BLaER1 (cell line): ENCODE results near the gene HIVEP3.
A peak's percentile ranks its signal among the peaks of the same experiment; 100 is the strongest.

Experiments used
- H3K27ac ChIP-seq: shearing (Covaris generic); formaldehyde crosslinking; 2 replicates; pipeline ENCODE4 v1.8.1; 2022
- H3K27me3 ChIP-seq: shearing (Covaris generic); formaldehyde crosslinking; 2 replicates; pipeline ENCODE4 v1.8.1; 2022
- H3K36me3 ChIP-seq: shearing (Covaris generic); formaldehyde crosslinking; 2 replicates; pipeline ENCODE4 v1.8.1; 2022
- H3K4me1 ChIP-seq: shearing (Covaris generic); formaldehyde crosslinking; 2 replicates; pipeline ENCODE4 v1.8.1; 2022
- H3K4me2 ChIP-seq: shearing (Covaris generic); formaldehyde crosslinking; 2 replicates; pipeline ENCODE4 v1.8.1; 2022
- H3K4me3 ChIP-seq: shearing (Covaris generic); formaldehyde crosslinking; 2 replicates; pipeline ENCODE4 v1.8.1; 2022
- H3K9ac ChIP-seq: shearing (Covaris generic); formaldehyde crosslinking; 2 replicates; pipeline ENCODE4 v1.8.1; 2022
- H3K9me3 ChIP-seq: shearing (Covaris generic); formaldehyde crosslinking; 2 replicates; pipeline ENCODE4 v1.8.1; 2022
- H4K20me1 ChIP-seq: shearing (Covaris generic); formaldehyde crosslinking; 2 replicates; pipeline ENCODE4 v1.8.1; 2022
- Cebpa-rat ChIP-seq: shearing (Covaris generic); IDR thresholded peaks from 2 replicates; pipeline ENCODE4 v1.8.1; 2022

The HIVEP3 gene

DNA sequence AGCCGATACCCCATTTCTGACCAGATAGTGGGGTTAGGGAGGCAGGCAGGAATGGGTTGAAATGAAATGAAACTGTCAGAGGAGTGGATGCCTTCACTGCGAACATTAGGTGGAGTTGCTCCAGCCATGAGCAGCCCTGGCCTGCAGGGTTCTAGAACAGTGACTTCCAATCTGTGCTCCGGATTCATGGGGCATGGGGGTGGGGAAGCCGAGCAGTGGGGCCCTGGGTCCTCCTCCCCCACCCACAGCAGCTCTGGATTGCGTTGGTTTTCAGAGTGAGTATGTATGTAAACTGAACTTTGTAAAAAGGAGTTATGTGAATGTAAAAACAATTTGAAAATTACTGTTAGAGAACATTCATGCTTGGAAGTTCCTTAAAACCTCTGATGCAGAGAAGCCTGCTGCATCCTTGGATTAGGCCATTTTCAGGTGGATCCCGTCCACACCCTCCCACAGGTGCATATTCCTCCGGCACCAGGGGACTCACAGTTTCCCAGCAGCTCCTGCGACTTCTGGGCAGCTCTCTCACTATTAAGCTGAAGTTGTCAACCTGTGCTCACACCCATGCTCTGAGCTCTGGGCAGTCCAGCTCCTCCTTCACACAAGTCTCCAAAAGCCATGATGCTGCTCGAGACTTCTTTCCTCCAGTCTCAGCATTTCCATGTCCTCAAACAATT, 379.8 kb downstream of the HIVEP3 start:
- Histone ChIP-seq H3K27ac (peak overlapping the region; percentile 81; the same call in 1 of the 2 replicates), H3K36me3 (no peaks in the 10 kb centered on the region), H3K9me3 (no peaks in the 10 kb centered on the region), H4K20me1 (no peaks in the 10 kb centered on the region), H3K4me1 (peaks cover 88% of the 10 kb centered on the region), H3K4me3 (no peak overlapping the region), H3K4me2 (peak overlapping the region; percentile 94), H3K9ac (0 out of 2 replicates have a peak overlapping the region, but pooled peaks have one; percentile 67), H3K27me3 (no peaks in the 10 kb centered on the region)
- no peak for TF ChIP-seq Cebpa-rat

DNA sequence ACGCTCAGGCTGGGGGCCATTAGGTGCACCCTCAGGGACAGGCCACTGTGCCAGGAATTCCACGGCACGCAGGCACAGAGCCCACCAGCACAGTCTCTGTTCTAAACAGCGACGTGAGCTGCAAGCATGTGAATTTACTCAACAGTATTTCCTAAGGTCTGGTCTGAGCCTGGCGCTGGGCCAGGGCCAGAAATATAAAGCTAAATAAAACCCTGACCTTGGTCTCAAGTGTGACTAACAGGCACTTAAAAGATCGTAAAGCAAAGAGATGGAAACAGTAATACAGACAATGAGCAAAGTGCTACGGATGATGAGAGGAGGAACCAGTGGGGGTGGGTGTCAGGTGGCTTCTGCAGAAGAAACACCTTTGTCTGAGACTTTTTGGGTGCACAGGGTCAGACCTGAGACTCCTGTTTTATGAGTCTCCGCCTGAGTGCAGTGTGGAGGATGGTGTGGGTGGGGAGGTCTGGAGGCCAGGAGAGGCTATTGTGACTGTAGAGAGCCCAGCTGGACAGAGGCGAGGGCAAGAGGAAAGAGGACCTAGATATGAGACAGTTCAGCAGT, 380.9 kb downstream of the HIVEP3 start:
- Histone ChIP-seq H3K27me3 (no peaks in the 10 kb centered on the region), H3K9ac (peak overlapping the region; percentile 67), H3K4me1 (peaks cover 81% of the 10 kb centered on the region), H4K20me1 (no peaks in the 10 kb centered on the region), H3K27ac (peak overlapping the region; percentile 81), H3K4me3 (peak overlapping the region; percentile 54), H3K4me2 (peak overlapping the region; percentile 94), H3K9me3 (no peaks in the 10 kb centered on the region), H3K36me3 (no peaks in the 10 kb centered on the region)
- TF ChIP-seq Cebpa-rat: no peak

DNA sequence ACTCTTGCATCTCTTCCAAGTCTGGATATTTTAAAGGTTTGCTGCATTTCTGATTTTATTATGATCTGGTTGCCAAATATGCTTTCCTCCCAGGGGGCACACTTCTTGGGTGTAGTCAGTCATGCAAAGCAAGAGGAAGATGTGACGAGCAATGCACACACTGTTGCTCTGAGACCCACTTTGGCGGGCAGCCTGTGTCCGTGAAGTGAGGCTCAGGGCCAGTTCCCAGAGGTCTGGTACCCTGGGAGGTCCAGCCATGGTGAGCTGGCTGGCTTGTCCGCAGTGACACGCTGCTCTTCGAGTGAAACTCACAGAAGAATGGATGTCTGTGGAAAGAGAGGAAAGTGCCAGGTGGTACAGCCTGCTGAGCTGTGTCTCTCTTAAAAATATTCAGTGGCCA, 381.5 kb downstream of the HIVEP3 start:
- H3K36me3 ChIP-seq: no peaks in the 10 kb centered on the region
- H3K4me2 ChIP-seq: peak overlapping the region; percentile 94
- no peaks in the 10 kb centered on the region for H4K20me1 ChIP-seq
- H3K27me3 ChIP-seq: no peaks in the 10 kb centered on the region
- no peaks in the 10 kb centered on the region for H3K9me3 ChIP-seq
- peak overlapping the region; percentile 54 for H3K4me3 ChIP-seq
- peak overlapping the region; percentile 81 for H3K27ac ChIP-seq
- TF ChIP-seq Cebpa-rat: no peak
- peak overlapping the region; percentile 67 for H3K9ac ChIP-seq
- H3K4me1 ChIP-seq: peaks cover 81% of the 10 kb centered on the region

DNA sequence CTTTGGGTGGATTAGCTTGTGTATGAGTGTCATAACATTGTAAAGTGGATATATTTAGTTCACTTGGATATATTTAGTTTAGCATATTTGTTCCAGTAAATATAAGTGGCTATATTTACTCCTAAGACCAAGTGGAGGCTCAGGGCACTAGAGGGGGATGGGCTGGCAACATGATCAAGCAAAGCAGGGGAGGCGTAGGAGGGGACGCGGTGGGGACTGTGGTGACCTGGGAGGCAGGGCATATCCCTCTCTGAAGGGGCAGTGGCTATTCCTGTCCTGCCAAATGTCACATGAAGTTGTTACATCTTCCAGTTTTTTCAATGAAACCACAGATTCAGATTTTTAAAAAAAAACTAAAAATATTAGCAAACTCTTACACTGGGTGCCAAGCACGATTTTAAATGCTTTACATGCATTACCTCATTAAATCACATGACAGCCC, 382.3 kb downstream of the HIVEP3 start:
- H3K36me3 ChIP-seq: no peaks in the 10 kb centered on the region
- no peaks in the 10 kb centered on the region for H4K20me1 ChIP-seq
- TF ChIP-seq Cebpa-rat: no peak
- peaks cover 76% of the 10 kb centered on the region for H3K4me1 ChIP-seq
- H3K9me3 ChIP-seq: no peaks in the 10 kb centered on the region
- peak overlapping the region; percentile 81 for H3K27ac ChIP-seq
- no peaks in the 10 kb centered on the region for H3K27me3 ChIP-seq
- H3K9ac ChIP-seq: peak overlapping the region; percentile 67; the same call in 1 of the 2 replicates
- peak overlapping the region; percentile 54; the same call in 1 of the 2 replicates for H3K4me3 ChIP-seq
- H3K4me2 ChIP-seq: peak overlapping the region; percentile 94

DNA sequence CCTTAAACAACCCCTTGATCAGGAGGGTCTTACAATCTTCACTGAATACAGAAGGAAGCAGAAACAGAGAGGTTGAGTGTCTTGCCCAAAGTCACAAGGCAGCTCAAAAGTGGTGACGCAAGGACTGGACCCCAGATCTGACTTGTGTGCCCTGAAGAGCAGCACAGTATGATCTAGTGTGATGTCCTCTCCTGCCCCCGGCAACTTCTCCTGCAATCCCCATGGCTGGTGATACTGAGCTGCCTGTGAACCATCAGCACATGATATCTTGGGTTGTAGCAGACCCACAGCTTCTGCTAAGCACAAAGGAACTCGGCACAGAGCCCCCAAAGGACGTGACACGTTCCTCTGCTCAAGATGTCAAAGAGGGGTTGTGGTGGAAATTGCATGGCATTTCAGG, 383.0 kb downstream of the HIVEP3 start:
- no peaks in the 10 kb centered on the region for H3K36me3 ChIP-seq
- H4K20me1 ChIP-seq: no peaks in the 10 kb centered on the region
- no peak overlapping the region for H3K9ac ChIP-seq
- peaks cover 69% of the 10 kb centered on the region for H3K4me1 ChIP-seq
- H3K4me3 ChIP-seq: no peak overlapping the region
- no peak for TF ChIP-seq Cebpa-rat
- peak overlapping the region; percentile 81 for H3K27ac ChIP-seq
- H3K27me3 ChIP-seq: no peaks in the 10 kb centered on the region
- H3K9me3 ChIP-seq: no peaks in the 10 kb centered on the region
- peak overlapping the region; percentile 94 for H3K4me2 ChIP-seq

DNA sequence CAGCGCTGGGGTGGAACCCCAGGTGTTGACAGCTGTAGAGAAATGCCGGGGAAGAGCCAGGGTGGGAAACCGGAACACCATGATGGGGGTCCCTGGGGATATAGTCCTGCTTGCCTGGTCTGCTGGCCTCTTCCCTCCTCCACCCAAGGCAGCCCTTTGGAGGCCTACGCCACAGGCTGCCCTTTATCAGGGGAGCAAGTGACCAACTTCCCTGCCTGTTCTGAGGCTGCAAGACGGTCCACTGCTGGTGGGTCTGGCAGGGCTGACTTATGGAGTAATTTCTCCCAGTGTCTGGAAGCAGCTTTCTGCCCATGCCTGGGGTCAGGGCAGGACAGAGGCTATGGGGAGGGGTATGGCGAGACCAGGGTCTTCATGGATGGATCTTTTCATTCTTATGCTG, 383.4 kb downstream of the HIVEP3 start:
- Histone ChIP-seq H3K4me1 (peaks cover 65% of the 10 kb centered on the region), H3K9me3 (no peaks in the 10 kb centered on the region), H3K9ac (no peak overlapping the region), H3K36me3 (no peaks in the 10 kb centered on the region), H3K27me3 (no peaks in the 10 kb centered on the region), H3K4me2 (peak overlapping the region; percentile 94), H4K20me1 (no peaks in the 10 kb centered on the region), H3K4me3 (no peak overlapping the region), H3K27ac (peak overlapping the region; percentile 81)
- TF ChIP-seq Cebpa-rat: no peak

DNA sequence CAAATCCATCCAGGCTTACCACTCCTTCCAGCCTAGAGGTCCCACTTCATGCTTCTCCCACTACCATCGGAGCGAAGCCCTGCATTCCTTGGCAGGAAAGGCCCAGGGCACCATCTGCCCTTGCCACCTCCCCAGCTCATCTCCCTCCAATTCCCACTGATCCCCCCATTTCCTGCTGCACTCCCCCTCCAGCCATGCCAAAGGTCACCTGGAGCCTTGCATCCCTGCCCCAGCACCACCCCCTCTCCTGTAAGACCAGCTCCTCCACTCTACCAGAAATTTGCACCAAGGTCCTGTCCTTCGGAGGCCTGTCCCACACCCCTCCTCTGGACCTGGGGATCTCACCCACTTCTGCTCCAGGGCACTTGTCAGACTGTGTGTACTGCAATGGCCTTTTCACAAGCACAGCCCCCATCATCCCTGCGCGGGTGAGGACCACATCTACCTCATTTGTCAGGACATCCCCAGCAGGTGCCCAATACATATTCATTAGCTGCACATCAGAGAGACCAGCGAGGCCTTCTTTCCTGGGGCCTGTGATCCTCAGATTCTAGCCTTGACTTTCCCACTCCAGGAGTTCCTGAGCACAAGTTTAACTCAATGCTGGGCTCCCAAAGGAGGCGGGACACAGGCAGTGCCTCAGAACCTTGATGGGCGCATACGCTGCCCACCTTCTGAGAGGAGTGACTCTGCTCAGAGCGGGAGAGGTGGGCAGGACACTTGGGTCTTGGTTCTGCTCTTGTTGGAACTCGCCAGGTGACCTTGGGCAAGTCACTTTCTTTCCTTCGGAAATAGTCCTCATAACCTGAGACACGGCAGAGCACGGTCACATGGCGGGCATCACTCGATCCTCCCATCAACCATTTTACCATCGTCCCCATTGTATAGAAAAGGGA, 384.3 kb downstream of the HIVEP3 start:
- no peak for TF ChIP-seq Cebpa-rat
- H3K4me1 ChIP-seq: peaks cover 56% of the 10 kb centered on the region
- no peaks in the 10 kb centered on the region for H3K9me3 ChIP-seq
- no peaks in the 10 kb centered on the region for H4K20me1 ChIP-seq
- H3K27me3 ChIP-seq: no peaks in the 10 kb centered on the region
- H3K4me3 ChIP-seq: no peak overlapping the region
- no peaks in the 10 kb centered on the region for H3K36me3 ChIP-seq
- H3K27ac ChIP-seq: no peak overlapping the region
- peak overlapping the region; percentile 94 for H3K4me2 ChIP-seq
- H3K9ac ChIP-seq: no peak overlapping the region

DNA sequence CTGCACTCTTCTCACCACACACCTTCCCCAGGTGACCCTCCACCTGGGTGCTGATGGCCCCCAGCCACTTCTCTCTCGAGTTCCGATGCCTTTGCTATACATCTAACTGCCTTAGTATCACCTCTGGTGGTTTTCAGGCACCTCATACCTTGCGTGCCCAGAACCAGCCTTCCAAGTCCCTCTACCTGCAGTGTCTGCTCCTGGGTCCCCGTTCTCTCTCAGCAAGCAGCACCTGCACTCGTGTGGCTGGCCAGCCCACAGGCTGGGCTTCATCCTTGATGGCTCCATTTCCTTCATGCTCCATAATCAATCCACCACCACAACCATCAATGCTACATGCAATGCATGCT, 385.0 kb downstream of the HIVEP3 start:
- H4K20me1 ChIP-seq: no peaks in the 10 kb centered on the region
- H3K4me2 ChIP-seq: no peak overlapping the region
- H3K36me3 ChIP-seq: no peaks in the 10 kb centered on the region
- H3K9ac ChIP-seq: no peak overlapping the region
- H3K27me3 ChIP-seq: no peaks in the 10 kb centered on the region
- no peak overlapping the region for H3K27ac ChIP-seq
- peaks cover 49% of the 10 kb centered on the region for H3K4me1 ChIP-seq
- no peak for TF ChIP-seq Cebpa-rat
- no peak overlapping the region for H3K4me3 ChIP-seq
- H3K9me3 ChIP-seq: no peaks in the 10 kb centered on the region

DNA sequence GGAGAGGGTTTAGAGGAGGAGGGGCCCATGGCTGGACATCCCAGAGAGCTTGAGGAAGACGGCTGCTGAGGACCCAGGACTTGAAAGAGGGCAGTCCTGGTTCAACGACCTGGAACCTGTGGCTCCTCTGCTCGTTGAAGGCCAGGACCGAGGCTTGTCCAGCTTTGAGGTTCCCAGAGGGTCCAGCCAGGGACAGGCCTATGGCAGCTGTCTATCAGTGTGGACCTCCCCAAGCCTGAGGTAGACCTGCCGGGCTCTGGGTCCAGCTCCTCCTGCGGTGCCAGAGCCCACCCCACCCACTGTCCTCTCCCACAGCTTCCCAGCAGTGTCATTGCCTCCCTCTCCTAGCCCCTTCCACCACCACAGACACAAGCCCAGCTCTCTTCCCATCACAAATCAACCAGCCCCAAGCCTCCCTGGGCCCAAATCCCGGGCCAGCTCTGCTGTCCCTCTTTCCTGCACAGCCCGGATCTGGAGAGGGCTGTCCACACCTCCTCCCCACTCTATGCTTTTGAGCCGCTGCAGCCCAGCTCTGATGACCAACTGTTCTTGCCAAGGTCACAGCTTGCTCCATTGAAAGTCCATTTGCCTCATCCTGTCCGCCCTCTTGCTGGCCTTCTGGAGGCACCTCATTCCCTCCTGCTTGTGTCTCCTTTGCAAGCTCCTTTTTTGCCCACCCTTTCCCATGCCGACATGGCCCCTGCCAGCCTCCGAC, 385.5 kb downstream of the HIVEP3 start:
- Histone ChIP-seq H3K4me3 (no peak overlapping the region), H3K27me3 (no peaks in the 10 kb centered on the region), H3K4me2 (no peak overlapping the region)

More for the DNA sequence above, 385.5 kb downstream of the HIVEP3 start:
- H3K36me3 ChIP-seq: no peaks in the 10 kb centered on the region
- no peaks in the 10 kb centered on the region for H3K9me3 ChIP-seq
- H3K9ac ChIP-seq: no peak overlapping the region
- H3K4me1 ChIP-seq: peaks cover 44% of the 10 kb centered on the region
- H4K20me1 ChIP-seq: no peaks in the 10 kb centered on the region
- no peak for TF ChIP-seq Cebpa-rat
- no peak overlapping the region for H3K27ac ChIP-seq
